ENCODE data around the gene SNX5.
A peak's percentile ranks its signal among the peaks of the same experiment; 100 is the strongest.

SNX5 gene

DNA sequence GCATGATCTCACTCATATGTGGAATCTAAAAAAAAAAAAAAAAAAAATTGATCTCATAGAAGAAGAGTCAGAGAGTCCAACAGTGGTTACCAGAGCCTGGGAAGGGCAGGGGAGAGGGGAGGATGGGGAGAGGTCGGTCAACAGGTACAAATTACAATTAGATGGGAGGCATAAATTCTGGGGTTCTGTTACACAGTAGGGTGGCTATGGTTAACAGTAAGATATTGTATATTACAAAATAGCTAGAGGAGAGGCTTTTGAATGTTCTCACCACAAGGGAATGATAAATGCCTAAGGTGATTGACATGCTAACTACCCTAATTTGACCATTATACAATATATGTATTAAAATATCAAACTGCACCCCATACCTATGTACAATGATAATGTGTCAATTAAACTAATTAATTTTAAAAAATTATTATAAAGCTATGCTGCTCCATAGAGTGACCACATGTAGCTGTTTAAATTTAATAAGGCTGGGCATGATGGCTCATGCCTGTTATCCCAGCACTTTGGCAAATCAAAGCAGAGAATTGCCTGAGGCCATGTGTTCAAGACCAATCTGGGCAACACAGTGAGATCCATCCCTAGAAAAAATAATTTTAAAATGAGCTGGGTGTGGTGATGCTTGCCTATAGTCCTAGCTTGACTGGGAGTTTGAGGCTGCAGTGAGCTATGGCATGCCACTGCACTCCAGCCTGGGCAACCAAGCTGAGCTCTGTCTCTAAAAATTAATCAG lies 70.9 kb downstream of the SNX5 start:
- DNase-seq (ENCODE audit: low read depth), result no peak
- no peak overlapping the region for H3K4me3 ChIP-seq (ENCODE audit: low read depth, low read length)

DNA sequence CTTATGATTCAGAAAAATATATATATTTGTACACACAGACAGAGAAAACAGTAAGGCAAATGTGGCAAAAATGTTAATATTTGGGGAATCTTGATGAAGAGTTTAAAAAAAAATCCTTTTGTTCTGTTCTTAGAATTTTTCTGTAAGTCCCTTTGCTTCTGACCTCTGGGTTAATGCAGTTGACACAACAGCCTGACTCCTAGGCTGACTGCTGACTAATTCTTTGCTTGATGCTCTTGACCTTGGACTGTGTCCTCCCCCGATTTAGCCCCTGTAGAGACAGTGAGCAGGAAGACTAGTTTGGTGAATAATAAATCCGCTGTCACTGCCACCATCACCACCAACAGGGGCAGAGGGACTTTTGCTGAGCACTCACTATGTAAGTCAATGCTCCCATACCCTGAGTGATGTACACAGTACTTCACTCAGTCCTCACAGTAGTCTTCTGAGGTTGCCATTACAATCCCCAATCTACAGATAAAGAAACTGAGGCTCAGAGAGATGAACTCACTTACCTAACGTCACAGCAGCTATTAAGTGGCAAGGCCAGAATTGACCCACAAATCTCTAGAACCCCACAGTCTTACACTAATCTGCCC lies 71.7 kb downstream of the SNX5 start:
- no peak for DNase-seq (ENCODE audit: low read depth)

DNA sequence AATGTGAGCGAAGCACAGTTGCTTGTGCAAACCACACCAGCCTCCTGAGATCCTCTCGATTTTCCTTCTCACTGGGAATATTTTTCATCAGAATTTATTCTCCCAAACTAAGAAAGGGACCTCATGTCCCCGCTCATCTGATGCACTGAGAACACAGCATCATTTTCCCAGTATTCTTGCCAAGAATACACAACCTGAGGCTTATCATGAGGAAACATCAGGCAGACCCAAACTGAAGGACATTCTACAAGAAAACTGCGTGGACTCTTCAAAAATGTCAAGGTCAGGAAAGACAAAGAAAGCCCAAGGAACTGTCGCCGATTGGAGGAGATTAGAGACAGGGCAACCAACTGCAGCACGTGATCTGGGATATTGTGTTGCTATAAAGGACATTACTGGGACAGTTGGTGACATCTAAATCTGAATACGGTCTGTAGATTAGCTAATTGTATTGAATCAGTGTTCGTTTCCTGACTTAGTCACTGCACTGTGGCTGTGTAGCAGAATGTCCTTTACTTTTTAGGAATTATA lies 72.3 kb downstream of the SNX5 start:
- H3K4me3 ChIP-seq (ENCODE audit: low read depth, low read length), result peak overlapping the region; percentile 43
- DNase-seq (ENCODE audit: low read depth), result no peak

More for the DNA sequence above, 71.7 kb downstream of the SNX5 start:
- H3K4me3 ChIP-seq (ENCODE audit: low read depth, low read length), result no peak overlapping the region

DNA sequence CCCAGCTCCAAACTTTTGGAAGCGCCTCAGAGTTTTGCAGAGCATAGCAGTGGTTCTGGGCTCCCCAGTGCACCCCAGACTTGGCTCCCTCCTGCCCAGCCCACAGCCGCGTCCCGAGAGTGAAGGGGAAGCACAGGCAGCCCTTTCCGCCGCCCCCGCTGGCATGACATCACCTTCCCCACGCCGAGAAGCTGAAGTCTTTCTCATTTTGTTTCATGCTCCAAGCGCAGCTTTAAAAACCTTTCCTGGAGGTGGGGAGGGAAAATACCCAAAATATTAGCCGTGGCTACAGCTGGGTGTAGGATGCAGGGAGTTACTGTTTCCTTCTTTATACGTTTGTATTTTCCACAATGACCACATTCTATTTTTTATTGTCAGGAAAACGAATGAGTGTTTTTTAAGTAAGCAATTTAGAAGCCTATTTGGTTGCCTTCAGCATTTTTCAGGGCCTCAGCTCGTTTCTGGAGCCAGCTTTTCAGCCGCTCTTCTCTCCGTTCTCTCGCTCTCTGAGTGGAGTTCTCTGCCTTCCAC lies 72.9 kb downstream of the SNX5 start:
- H3K4me3 ChIP-seq (ENCODE audit: low read depth, low read length), result peak overlapping the region; percentile 43
- no peak for DNase-seq (ENCODE audit: low read depth)

DNA sequence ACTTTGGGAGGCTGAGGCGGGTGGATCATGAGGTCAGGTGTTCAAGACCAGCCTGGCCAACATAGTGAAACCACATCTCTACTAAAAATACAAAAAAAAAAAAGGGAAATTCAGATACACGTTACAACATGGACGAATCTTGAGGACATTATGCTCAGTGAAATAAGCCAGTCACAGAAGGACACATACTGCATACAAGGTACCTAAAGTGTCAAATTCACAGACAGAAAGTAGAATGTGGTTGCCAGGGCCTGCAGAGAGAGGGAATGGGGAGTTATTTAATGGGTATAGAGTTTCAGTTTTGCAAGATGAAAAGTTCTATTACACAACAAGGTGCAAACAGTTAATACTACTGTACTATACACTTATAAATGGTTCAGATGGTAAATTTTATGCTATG lies 75.1 kb downstream of the SNX5 start:
- no peak for DNase-seq (ENCODE audit: low read depth)

DNA sequence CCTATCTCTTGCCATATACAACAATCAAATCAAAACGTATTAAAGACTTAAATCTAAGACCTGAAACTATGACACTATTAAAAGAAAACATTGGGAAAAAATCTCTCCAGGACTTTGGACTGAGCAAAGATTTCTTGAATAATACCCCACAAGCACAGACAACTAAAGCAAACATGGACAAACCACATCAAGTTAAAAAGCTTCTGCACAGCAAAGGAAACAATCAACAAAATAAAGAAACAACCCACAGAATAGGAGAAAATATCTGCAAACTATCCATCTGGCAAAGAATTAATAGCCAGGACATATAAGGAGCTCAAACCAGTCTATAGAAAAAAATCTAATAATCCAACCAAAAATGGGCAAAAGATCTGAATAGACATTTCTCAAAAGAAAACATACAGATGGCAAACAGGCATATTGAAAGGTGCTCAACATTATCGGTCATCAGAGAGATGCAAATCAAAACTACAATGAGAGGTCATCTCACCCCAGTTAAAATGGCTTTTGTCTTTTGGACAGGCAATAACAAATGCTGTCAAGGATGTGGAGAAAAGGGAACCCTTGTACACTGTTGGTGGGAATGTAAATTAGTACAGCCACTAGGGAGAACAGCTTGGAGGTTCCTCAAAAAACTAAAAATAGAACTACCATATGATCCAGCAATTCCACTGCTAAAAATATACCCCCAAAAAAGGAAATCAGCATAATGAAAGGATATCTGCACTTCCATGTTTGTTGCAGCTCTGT lies 76.2 kb downstream of the SNX5 start:
- H3K4me3 ChIP-seq (ENCODE audit: low read depth, low read length), result no peak overlapping the region
- no peak for DNase-seq (ENCODE audit: low read depth)

More for the DNA sequence above, 75.1 kb downstream of the SNX5 start:
- H3K4me3 ChIP-seq (ENCODE audit: low read depth, low read length), result no peak overlapping the region

All from skeletal muscle cell (primary cell).